HepG2 (cell line): ENCODE results near the gene RNF213. TPM values are rescaled to one million over a fixed set of nuclear protein-coding genes. Genes with fewer than 3 reads are reported as not detected.

Experiments used
- CREM ChIP-seq, 2 experiments: sonication (generic) in 1 of 2; formaldehyde crosslinking in 1 of 2; IDR thresholded peaks; 2 replicates each; pipeline versions ENCODE4 v1.4.0 to v1.6.1; 2016 to 2020; ENCODE audit warnings: antibody characterized with exemption in 1 of 2, mild to moderate bottlenecking in 1 of 2, missing genetic modification reagents in 1 of 2
- EZH2 ChIP-seq: conservative IDR thresholded peaks from 2 replicates; pipeline ENCODE4 v1.6.1; 2012; ENCODE audit warnings: mild to moderate bottlenecking, low read depth, low read length, moderate library complexity
- FOXK1 ChIP-seq: sonication (generic); formaldehyde crosslinking; IDR thresholded peaks from 2 replicates; pipeline ENCODE4 v1.4.0; 2020; ENCODE audit warnings: low read depth, missing genetic modification reagents, borderline replicate concordance
- HNF4A ChIP-seq: sonication (generic); formaldehyde crosslinking; IDR thresholded peaks from 2 replicates; pipeline ENCODE4 v1.4.0; 2020; ENCODE audit warnings: missing genetic modification reagents
- KLF15 ChIP-seq: sonication (generic); formaldehyde crosslinking; IDR thresholded peaks from 2 replicates; pipeline ENCODE4 v1.8.1; 2023; ENCODE audit warnings: borderline replicate concordance, mild to moderate bottlenecking, inconsistent platforms, missing genetic modification reagents, mixed read lengths
- NCOA2 ChIP-seq: sonication (generic); formaldehyde crosslinking; IDR thresholded peaks from 2 replicates; pipeline ENCODE4 v1.8.0; 2022; ENCODE audit warnings: inconsistent platforms
- NCOA5 ChIP-seq: sonication (generic); formaldehyde crosslinking; IDR thresholded peaks from 2 replicates; pipeline ENCODE4 v1.4.0; 2020; ENCODE audit warnings: missing genetic modification reagents
- REPIN1 ChIP-seq: sonication (generic); formaldehyde crosslinking; IDR thresholded peaks from 2 replicates; pipeline ENCODE4 v1.8.0; 2022; ENCODE audit warnings: missing genetic modification reagents, low read depth, mild to moderate bottlenecking, borderline replicate concordance
- SMARCE1 ChIP-seq: fragments of 450-650 bp; IDR thresholded peaks from 2 replicates; pipeline ENCODE4 v1.6.1; 2017; ENCODE audit warnings: borderline replicate concordance
- STAG1 ChIP-seq: sonication (generic); formaldehyde crosslinking; IDR thresholded peaks from 2 replicates; pipeline ENCODE4 v1.4.0; 2020; ENCODE audit warnings: missing genetic modification reagents
- TRIM24 ChIP-seq: sonication (generic); formaldehyde crosslinking; IDR thresholded peaks from 2 replicates; pipeline ENCODE4 v1.8.0; 2022; ENCODE audit warnings: mild to moderate bottlenecking, missing genetic modification reagents
- ZBTB7A ChIP-seq: sonication (generic); formaldehyde crosslinking; IDR thresholded peaks from 2 replicates; pipeline ENCODE4 v1.8.0; 2022; ENCODE audit warnings: mild to moderate bottlenecking, missing genetic modification reagents
- ZBTB7B ChIP-seq: sonication (generic); formaldehyde crosslinking; IDR thresholded peaks from 2 replicates; pipeline ENCODE4 v1.4.0; 2020; ENCODE audit warnings: missing genetic modification reagents
- ZNF138 ChIP-seq: sonication (generic); formaldehyde crosslinking; IDR thresholded peaks from 2 replicates; pipeline ENCODE4 v1.5.0; 2020; ENCODE audit warnings: mild to moderate bottlenecking, low read depth, missing genetic modification reagents
- ZNF17 ChIP-seq: sonication (generic); formaldehyde crosslinking; IDR thresholded peaks from 2 replicates; pipeline ENCODE4 v1.5.0; 2020; ENCODE audit warnings: mild to moderate bottlenecking, missing genetic modification reagents
- ZNF382 ChIP-seq: sonication (generic); formaldehyde crosslinking; IDR thresholded peaks from 2 replicates; pipeline ENCODE4 v1.5.0; 2020; ENCODE audit warnings: missing genetic modification reagents, mild to moderate bottlenecking, borderline replicate concordance
- ZNF569 ChIP-seq: sonication (generic); formaldehyde crosslinking; IDR thresholded peaks from 2 replicates; pipeline ENCODE4 v1.5.0; 2020; ENCODE audit warnings: mild to moderate bottlenecking, missing genetic modification reagents, moderate library complexity, borderline replicate concordance
- ZNF772 ChIP-seq: sonication (generic); formaldehyde crosslinking; IDR thresholded peaks from 2 replicates; pipeline ENCODE4 v1.5.0; 2020; ENCODE audit warnings: mild to moderate bottlenecking, missing genetic modification reagents
- polyA plus RNA-seq, 8 experiments: library from polyadenylated mRNA; depleted of rRNA in 3 of 8; stranded (reverse) in 7 of 8; unstranded in 1 of 8; fragments of >200 nt; fragmentation: Illumina TruSeq in 4 of 8; extraction: Trizol in 4 of 8; gene quantifications; 2 replicates each; pipeline versions ENCODE4 v1.2.1 to v1.2.3, GENCODE V29; 2011 to 2016; ENCODE audit warnings: low read depth in 4 of 8, missing spikeins in 1 of 8, mixed read lengths in 1 of 8; ENCODE audit not compliant: insufficient read depth in 1 of 8
- total RNA-seq, 5 experiments: library from RNA; depleted of rRNA; stranded (reverse); fragments of >200 nt; fragmentation: Illumina TruSeq; extraction: Trizol; gene quantifications; 2 replicates each; pipeline ENCODE4 v1.2.3, GENCODE V29; 2016; ENCODE audit warnings: low read depth in 1 of 5
- TF ChIP-seq, protein P1 (sequence below): sonication (generic); formaldehyde crosslinking; IDR thresholded peaks from 2 replicates; pipeline ENCODE4 v1.5.0; 2020; ENCODE audit warnings: mild to moderate bottlenecking, low read depth, missing genetic modification reagents, borderline replicate concordance
- TF ChIP-seq, protein P2 (sequence below): sonication (generic); formaldehyde crosslinking; IDR thresholded peaks from 2 replicates; pipeline ENCODE4 v1.4.0; 2020; ENCODE audit warnings: mild to moderate bottlenecking, missing genetic modification reagents
- TF ChIP-seq, protein P3 (sequence below): sonication (generic); formaldehyde crosslinking; IDR thresholded peaks from 2 replicates; pipeline ENCODE4 v1.4.0; 2020; ENCODE audit warnings: mild to moderate bottlenecking, missing genetic modification reagents
- TF ChIP-seq, protein P4 (sequence below): sonication (generic); formaldehyde crosslinking; IDR thresholded peaks from 2 replicates; pipeline ENCODE4 v1.4.0; 2020; ENCODE audit warnings: mild to moderate bottlenecking, low read depth, missing genetic modification reagents

Gene RNF213
- total and polyA plus RNA-seq, 2 of the 13 experiments (the other 11 are each of a cell fraction or from before 2014, with no cell fraction given) = 38.6 to 38.7 TPM

DNA sequence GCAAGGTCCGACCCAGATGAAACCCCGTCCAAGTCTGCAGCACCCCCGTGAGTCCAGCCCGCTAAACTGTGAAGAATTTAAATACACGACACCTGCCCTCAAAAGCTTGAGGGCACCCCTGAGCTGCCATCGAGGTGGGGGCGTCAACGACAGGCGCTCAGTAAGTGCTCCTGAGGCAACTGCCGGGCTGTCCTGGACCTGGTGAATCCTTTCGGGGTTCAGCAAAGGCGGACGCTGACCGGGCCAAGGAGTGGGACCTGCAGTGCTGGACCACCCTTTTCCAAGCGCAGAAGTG, 153.8 kb downstream of the RNF213 start (continued):
- TF ChIP-seq STAG1 (CRISPR knock-in tag) = peak; percentile 38
- peak; percentile 34; the same call in 1 of the 2 replicates for TF ChIP-seq ZNF138
- TF ChIP-seq, protein P1, sequence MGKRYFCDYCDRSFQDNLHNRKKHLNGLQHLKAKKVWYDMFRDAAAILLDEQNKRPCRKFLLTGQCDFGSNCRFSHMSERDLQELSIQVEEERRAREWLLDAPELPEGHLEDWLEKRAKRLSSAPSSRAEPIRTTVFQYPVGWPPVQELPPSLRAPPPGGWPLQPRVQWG = no peak
- no peak for TF ChIP-seq NCOA2 (CRISPR knock-in tag)
- no peak for TF ChIP-seq ZNF382 (CRISPR knock-in tag)
- no peak for TF ChIP-seq NCOA5 (CRISPR knock-in tag)
- no peak for TF ChIP-seq EZH2
- no peak for TF ChIP-seq CREM (IDR thresholded peaks at IDR 0.05)
- no peak for TF ChIP-seq CREM (CRISPR knock-in tag; IDR thresholded peaks at IDR 0.05)
- no peak for TF ChIP-seq ZNF772
- TF ChIP-seq, protein P2, sequence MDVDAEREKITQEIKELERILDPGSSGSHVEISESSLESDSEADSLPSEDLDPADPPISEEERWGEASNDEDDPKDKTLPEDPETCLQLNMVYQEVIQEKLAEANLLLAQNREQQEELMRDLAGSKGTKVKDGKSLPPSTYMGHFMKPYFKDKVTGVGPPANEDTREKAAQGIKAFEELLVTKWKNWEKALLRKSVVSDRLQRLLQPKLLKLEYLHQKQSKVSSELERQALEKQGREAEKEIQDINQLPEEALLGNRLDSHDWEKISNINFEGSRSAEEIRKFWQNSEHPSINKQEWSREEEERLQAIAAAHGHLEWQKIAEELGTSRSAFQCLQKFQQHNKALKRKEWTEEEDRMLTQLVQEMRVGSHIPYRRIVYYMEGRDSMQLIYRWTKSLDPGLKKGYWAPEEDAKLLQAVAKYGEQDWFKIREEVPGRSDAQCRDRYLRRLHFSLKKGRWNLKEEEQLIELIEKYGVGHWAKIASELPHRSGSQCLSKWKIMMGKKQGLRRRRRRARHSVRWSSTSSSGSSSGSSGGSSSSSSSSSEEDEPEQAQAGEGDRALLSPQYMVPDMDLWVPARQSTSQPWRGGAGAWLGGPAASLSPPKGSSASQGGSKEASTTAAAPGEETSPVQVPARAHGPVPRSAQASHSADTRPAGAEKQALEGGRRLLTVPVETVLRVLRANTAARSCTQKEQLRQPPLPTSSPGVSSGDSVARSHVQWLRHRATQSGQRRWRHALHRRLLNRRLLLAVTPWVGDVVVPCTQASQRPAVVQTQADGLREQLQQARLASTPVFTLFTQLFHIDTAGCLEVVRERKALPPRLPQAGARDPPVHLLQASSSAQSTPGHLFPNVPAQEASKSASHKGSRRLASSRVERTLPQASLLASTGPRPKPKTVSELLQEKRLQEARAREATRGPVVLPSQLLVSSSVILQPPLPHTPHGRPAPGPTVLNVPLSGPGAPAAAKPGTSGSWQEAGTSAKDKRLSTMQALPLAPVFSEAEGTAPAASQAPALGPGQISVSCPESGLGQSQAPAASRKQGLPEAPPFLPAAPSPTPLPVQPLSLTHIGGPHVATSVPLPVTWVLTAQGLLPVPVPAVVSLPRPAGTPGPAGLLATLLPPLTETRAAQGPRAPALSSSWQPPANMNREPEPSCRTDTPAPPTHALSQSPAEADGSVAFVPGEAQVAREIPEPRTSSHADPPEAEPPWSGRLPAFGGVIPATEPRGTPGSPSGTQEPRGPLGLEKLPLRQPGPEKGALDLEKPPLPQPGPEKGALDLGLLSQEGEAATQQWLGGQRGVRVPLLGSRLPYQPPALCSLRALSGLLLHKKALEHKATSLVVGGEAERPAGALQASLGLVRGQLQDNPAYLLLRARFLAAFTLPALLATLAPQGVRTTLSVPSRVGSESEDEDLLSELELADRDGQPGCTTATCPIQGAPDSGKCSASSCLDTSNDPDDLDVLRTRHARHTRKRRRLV = no peak
- no peak for TF ChIP-seq HNF4A (CRISPR knock-in tag)
- no peak; the same call in 1 of the 2 replicates for TF ChIP-seq ZBTB7B
- TF ChIP-seq ZNF17 (CRISPR knock-in tag) = 0 out of 2 replicates have a peak, but pooled peaks have one; percentile 33
- TF ChIP-seq KLF15 (CRISPR knock-in tag) = peak; percentile 53; the same call in 1 of the 2 replicates
- TF ChIP-seq SMARCE1 = no peak
- 0 out of 2 replicates have a peak, but pooled peaks have one; percentile 14 for TF ChIP-seq ZBTB7A (CRISPR knock-in tag)
- no peak for TF ChIP-seq TRIM24
- TF ChIP-seq, protein P3, sequence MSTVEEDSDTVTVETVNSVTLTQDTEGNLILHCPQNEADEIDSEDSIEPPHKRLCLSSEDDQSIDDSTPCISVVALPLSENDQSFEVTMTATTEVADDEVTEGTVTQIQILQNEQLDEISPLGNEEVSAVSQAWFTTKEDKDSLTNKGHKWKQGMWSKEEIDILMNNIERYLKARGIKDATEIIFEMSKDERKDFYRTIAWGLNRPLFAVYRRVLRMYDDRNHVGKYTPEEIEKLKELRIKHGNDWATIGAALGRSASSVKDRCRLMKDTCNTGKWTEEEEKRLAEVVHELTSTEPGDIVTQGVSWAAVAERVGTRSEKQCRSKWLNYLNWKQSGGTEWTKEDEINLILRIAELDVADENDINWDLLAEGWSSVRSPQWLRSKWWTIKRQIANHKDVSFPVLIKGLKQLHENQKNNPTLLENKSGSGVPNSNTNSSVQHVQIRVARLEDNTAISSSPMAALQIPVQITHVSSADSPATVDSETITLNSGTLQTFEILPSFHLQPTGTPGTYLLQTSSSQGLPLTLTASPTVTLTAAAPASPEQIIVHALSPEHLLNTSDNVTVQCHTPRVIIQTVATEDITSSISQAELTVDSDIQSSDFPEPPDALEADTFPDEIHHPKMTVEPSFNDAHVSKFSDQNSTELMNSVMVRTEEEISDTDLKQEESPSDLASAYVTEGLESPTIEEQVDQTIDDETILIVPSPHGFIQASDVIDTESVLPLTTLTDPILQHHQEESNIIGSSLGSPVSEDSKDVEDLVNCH (CRISPR knock-in tag) = no peak
- no peak for TF ChIP-seq ZNF569 (CRISPR knock-in tag)
- TF ChIP-seq, protein P4, sequence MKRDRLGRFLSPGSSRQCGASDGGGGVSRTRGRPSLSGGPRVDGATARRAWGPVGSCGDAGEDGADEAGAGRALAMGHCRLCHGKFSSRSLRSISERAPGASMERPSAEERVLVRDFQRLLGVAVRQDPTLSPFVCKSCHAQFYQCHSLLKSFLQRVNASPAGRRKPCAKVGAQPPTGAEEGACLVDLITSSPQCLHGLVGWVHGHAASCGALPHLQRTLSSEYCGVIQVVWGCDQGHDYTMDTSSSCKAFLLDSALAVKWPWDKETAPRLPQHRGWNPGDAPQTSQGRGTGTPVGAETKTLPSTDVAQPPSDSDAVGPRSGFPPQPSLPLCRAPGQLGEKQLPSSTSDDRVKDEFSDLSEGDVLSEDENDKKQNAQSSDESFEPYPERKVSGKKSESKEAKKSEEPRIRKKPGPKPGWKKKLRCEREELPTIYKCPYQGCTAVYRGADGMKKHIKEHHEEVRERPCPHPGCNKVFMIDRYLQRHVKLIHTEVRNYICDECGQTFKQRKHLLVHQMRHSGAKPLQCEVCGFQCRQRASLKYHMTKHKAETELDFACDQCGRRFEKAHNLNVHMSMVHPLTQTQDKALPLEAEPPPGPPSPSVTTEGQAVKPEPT (CRISPR knock-in tag) = no peak; the same call in 1 of the 2 replicates
- TF ChIP-seq FOXK1 (CRISPR knock-in tag) = no peak
- TF ChIP-seq REPIN1 (CRISPR knock-in tag) = no peak; the same call in 1 of the 2 replicates
